Measurements from ENCODE around the gene SH3BGRL3.
"Not testable (repeated sequence)": the region's sequence is repeated elsewhere in the genome, so short reads cannot be mapped to it uniquely, and the experiment has no call there.

SH3BGRL3 gene

GRCh38 chr1:26307363-26307781 is 27.5 kb downstream of the SH3BGRL3 start:
- no peak for ATAC-seq
- TF ChIP-seq ZNF8 (CRISPR knock-in tag; IDR thresholded peaks at IDR 0.05) (no peak), ZNF565 (CRISPR knock-in tag; conservative IDR thresholded peaks at IDR 0.05; ENCODE audit: low read depth) (no peak), ZFP30 (CRISPR knock-in tag; IDR thresholded peaks at IDR 0.05) (no peak), CSRNP3 (CRISPR knock-in tag; IDR thresholded peaks at IDR 0.05) (no peak), BACH2 (CRISPR knock-in tag; IDR thresholded peaks at IDR 0.05; ENCODE audit: borderline replicate concordance) (no peak), PATZ1 (CRISPR knock-in tag; IDR thresholded peaks at IDR 0.05; ENCODE audit: borderline replicate concordance) (no peak)

GRCh38 chr1:26307966-26308899 is 28.3 kb downstream of the SH3BGRL3 start:
- not testable (repeated sequence) for ATAC-seq

GRCh38 chr1:26314501-26314900 is 34.6 kb downstream of the SH3BGRL3 start:
- no peak for TF ChIP-seq RARB (CRISPR knock-in tag; IDR thresholded peaks at IDR 0.05)
- no peak for TF ChIP-seq CSRNP3 (CRISPR knock-in tag; IDR thresholded peaks at IDR 0.05)
- TF ChIP-seq, protein P1, sequence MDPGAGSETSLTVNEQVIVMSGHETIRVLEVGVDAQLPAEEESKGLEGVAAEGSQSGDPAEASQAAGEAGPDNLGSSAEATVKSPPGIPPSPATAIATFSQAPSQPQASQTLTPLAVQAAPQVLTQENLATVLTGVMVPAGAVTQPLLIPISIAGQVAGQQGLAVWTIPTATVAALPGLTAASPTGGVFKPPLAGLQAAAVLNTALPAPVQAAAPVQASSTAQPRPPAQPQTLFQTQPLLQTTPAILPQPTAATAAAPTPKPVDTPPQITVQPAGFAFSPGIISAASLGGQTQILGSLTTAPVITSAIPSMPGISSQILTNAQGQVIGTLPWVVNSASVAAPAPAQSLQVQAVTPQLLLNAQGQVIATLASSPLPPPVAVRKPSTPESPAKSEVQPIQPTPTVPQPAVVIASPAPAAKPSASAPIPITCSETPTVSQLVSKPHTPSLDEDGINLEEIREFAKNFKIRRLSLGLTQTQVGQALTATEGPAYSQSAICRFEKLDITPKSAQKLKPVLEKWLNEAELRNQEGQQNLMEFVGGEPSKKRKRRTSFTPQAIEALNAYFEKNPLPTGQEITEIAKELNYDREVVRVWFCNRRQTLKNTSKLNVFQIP (CRISPR knock-in tag; IDR thresholded peaks at IDR 0.05; ENCODE audit: borderline replicate concordance, low read depth) = no peak
- no peak for ATAC-seq

- no peak for ATAC-seq
- TF ChIP-seq CSRNP3 (CRISPR knock-in tag; IDR thresholded peaks at IDR 0.05) = no peak
- TF ChIP-seq SNAI2 (CRISPR knock-in tag; IDR thresholded peaks at IDR 0.05) = no peak
- TF ChIP-seq TOX (CRISPR knock-in tag; IDR thresholded peaks at IDR 0.05; ENCODE audit: borderline replicate concordance) = no peak
- no peak for TF ChIP-seq CSDC2 (CRISPR knock-in tag; IDR thresholded peaks at IDR 0.05)
- TF ChIP-seq, protein P2, sequence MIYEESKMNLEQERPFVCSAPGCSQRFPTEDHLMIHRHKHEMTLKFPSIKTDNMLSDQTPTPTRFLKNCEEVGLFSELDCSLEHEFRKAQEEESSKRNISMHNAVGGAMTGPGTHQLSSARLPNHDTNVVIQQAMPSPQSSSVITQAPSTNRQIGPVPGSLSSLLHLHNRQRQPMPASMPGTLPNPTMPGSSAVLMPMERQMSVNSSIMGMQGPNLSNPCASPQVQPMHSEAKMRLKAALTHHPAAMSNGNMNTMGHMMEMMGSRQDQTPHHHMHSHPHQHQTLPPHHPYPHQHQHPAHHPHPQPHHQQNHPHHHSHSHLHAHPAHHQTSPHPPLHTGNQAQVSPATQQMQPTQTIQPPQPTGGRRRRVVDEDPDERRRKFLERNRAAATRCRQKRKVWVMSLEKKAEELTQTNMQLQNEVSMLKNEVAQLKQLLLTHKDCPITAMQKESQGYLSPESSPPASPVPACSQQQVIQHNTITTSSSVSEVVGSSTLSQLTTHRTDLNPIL (CRISPR knock-in tag; IDR thresholded peaks at IDR 0.05; ENCODE audit: low read depth) = no peak
- no peak for TF ChIP-seq PPARA (CRISPR knock-in tag; IDR thresholded peaks at IDR 0.05; ENCODE audit: borderline replicate concordance)
- TF ChIP-seq TSHZ2 (CRISPR knock-in tag; IDR thresholded peaks at IDR 0.05) = no peak
- no peak for TF ChIP-seq PATZ1 (CRISPR knock-in tag; IDR thresholded peaks at IDR 0.05; ENCODE audit: borderline replicate concordance)
- TF ChIP-seq ZNF70 (CRISPR knock-in tag; IDR thresholded peaks at IDR 0.05) = no peak
- no peak for TF ChIP-seq OSR1 (CRISPR knock-in tag; IDR thresholded peaks at IDR 0.05)
These were observed 36.3 kb downstream of the SH3BGRL3 start for GRCh38 chr1:26315874-26316850.
